ENCODE measurements around the gene LRP11. TPM values are rescaled to one million over a fixed set of nuclear protein-coding genes. Genes with fewer than 3 reads are reported as not detected.

Gene LRP11
- total and polyA plus RNA-seq, 9 of the 15 experiments (the other 6 are each of a cell fraction or from before 2014, with no cell fraction given) = 0.51 to 3.5 (median 2.4) TPM

- no peak for DNase-seq (ENCODE audit: extremely low read depth in 1 of 4, low spot score in 3 of 4)
- WGBS (ENCODE audit: insufficient coverage, low coverage, missing lambda C conversion rate) = 6% methylated on average over 9 of the region's 9 CpGs
- in situ Hi-C loops (cut with MboI) = no loop called here
Measured at GRCh38 chr6:149888093-149888492, 23.9 kb upstream of the LRP11 start.

More at GRCh38 chr6:149888093-149888492, 23.9 kb upstream of the LRP11 start:
- POLR2A ChIA-PET = no interaction called here
- Histone ChIP-seq H3K4me3 (no peak overlapping the region), H3K27ac (ENCODE audit: extremely low read depth, low read depth, low read length) (no peak overlapping the region), H3K79me2 (ENCODE audit: control insufficient read depth, insufficient read depth, low read length) (no peaks in the 10 kb centered on the region), H3K4me2 (ENCODE audit: insufficient read depth, low read length) (no peak overlapping the region), H3K9ac (ENCODE audit: insufficient read depth in 1 of 2, low read depth in 2 of 2, low read length in 2 of 2) (no peak overlapping the region), H2AFZ (ENCODE audit: low read depth, low read length) (no peak overlapping the region), H3K9me1 (ENCODE audit: control insufficient read depth, insufficient read depth, low read length) (no peaks in the 10 kb centered on the region), H3K27me3 (ENCODE audit: control insufficient read depth in 2 of 2, insufficient read depth in 2 of 2, low read length in 2 of 2) (peaks cover 47 to 55% of the 10 kb centered on the region in 2 experiments; a peak in 4 of 5 replicates), H3K9me3 (replicated peaks; ENCODE audit: control insufficient read depth, insufficient read depth, low read depth, low read length) (no peaks in the 10 kb centered on the region), H4K20me1 (replicated peaks; ENCODE audit: control insufficient read depth, insufficient read depth, low read length) (no peaks in the 10 kb centered on the region), H3K4me1 (replicated peaks in 1 of 2; ENCODE audit: control insufficient read depth in 2 of 2, insufficient read depth in 2 of 2, low read length in 2 of 2) (no peaks in the 10 kb centered on the region), H3K36me3 (ENCODE audit: control insufficient read depth, insufficient read depth, low read length) (no peaks in the 10 kb centered on the region)
- intact Hi-C loops (cut with micrococcal nuclease) = no loop called here
- CTCF ChIA-PET (ENCODE audit: low intra/inter-chr PET ratio) = no interaction called here
- FAIRE-seq = no peak
- BruUV-seq (replicated peaks) = no TSS peak
- no peak for ATAC-seq
- TF ChIP-seq ZNF512 (tag; IDR thresholded peaks at IDR 0.05) (no peak), PKNOX1 (IDR thresholded peaks at IDR 0.05) (no peak), RBM39 (optimal IDR thresholded peaks at IDR 0.05; ENCODE audit: low read depth, low read length) (no peak), ATF7 (IDR thresholded peaks at IDR 0.05) (no peak), KDM5B (IDR thresholded peaks at IDR 0.05; ENCODE audit: insufficient replicate concordance, low read depth, low read length) (no peak), PCBP1 (IDR thresholded peaks at IDR 0.05; ENCODE audit: low read depth, low read length, poor library complexity, severe bottlenecking) (no peak), HES1 (IDR thresholded peaks at IDR 0.05; ENCODE audit: low read depth) (no peak), ZNF398 (CRISPR knock-in tag; IDR thresholded peaks at IDR 0.05) (no peak), SP1 (CRISPR knock-in tag; IDR thresholded peaks at IDR 0.05) (no peak), MAFF (IDR thresholded peaks at IDR 0.05; ENCODE audit: low read length) (no peak), CREB5 (CRISPR knock-in tag; IDR thresholded peaks at IDR 0.05) (no peak)
